Natural killer cell (primary cell): ENCODE data around the gene METRN. TPM values are rescaled to one million over a fixed set of nuclear protein-coding genes. Genes with fewer than 3 reads are reported as not detected.

Source experiments
- ATAC-seq, 3 donors: fragments of 150-1000 bp in 2 of 3; fragments of 200-7000 bp in 1 of 3; cut with Tn5 transposase; 1 replicate in 1 of 3; 2 replicates in 2 of 3; pipeline ENCODE4 v1.10.0; 2021; ENCODE audit warnings: mild to moderate bottlenecking in 2 of 3, moderate library complexity in 2 of 3
- DNase-seq, 2 donors: peaks; one replicate each; pipeline versions ENCODE4 v3.0.0 to v3.0.0-alpha.2; 2013 to 2021; ENCODE audit warnings: mixed read lengths in 1 of 2
- H3K27ac ChIP-seq: one replicate; pipeline ENCODE4 v1.5.1; 2013; ENCODE audit warnings: mild to moderate bottlenecking, low read length
- H3K27me3 ChIP-seq: one replicate; pipeline ENCODE4 v1.6.1; 2013; ENCODE audit warnings: low read length; ENCODE audit not compliant: control insufficient read depth, insufficient read depth
- H3K36me3 ChIP-seq: one replicate; pipeline ENCODE4 v1.6.1; 2013; ENCODE audit warnings: low read length; ENCODE audit not compliant: control insufficient read depth, insufficient read depth
- H3K4me1 ChIP-seq: one replicate; pipeline ENCODE4 v1.6.1; 2013; ENCODE audit warnings: low read length; ENCODE audit not compliant: control insufficient read depth, insufficient read depth
- H3K4me3 ChIP-seq: one replicate; pipeline ENCODE4 v1.5.1; 2013; ENCODE audit warnings: low read length
- H3K9me3 ChIP-seq: one replicate; pipeline ENCODE4 v1.6.1; 2013; ENCODE audit warnings: low read length; ENCODE audit not compliant: control insufficient read depth, insufficient read depth
- H3K27ac Mint-ChIP-seq, 2 donors: one replicate each; pipeline ENCODE4 v1.8.0; 2022; ENCODE audit warnings: mild to moderate bottlenecking in 2 of 2, mixed read lengths in 2 of 2, moderate library complexity in 1 of 2
- H3K27me3 Mint-ChIP-seq, 2 donors: one replicate each; pipeline ENCODE4 v1.8.0; 2022; ENCODE audit warnings: low read depth in 2 of 2, mixed read lengths in 2 of 2
- H3K36me3 Mint-ChIP-seq: one replicate; pipeline ENCODE4 v1.8.0; 2022; ENCODE audit warnings: mixed read lengths
- H3K4me1 Mint-ChIP-seq, 2 donors: one replicate each; pipeline ENCODE4 v1.8.0; 2022; ENCODE audit warnings: mixed read lengths in 2 of 2
- H3K4me3 Mint-ChIP-seq: one replicate; pipeline ENCODE4 v1.8.0; 2022; ENCODE audit warnings: mild to moderate bottlenecking, moderate library complexity, mixed read lengths
- H3K9me3 Mint-ChIP-seq, 2 donors: one replicate each; pipeline ENCODE4 v1.8.0; 2022; ENCODE audit warnings: mixed read lengths in 2 of 2
- CTCF ChIP-seq: fragments of 200-600 bp; IDR thresholded peaks from one replicate; pipeline ENCODE4 v1.8.0; 2022; ENCODE audit warnings: antibody characterized with exemption
- WGBS: methylation state at CpG from one replicate; pipeline ENCODE4 v1.1.7; 2013; ENCODE audit warnings: missing lambda C conversion rate; ENCODE audit not compliant: insufficient coverage; 5-methylcytosine and 5-hydroxymethylcytosine counted together
- intact Hi-C: fragments of 100-400 bp; cut with micrococcal nuclease; formaldehyde crosslinking; loops from one replicate; pipeline ENCODE4 v1.14.2; 2022
- total RNA-seq, 4 donors: library from RNA; stranded (reverse); fragments of 120-200 nt in 1 of 4; gene quantifications; one replicate each; pipeline versions ENCODE4 v1.2.3 to v1.2.4, GENCODE V29; 2013 to 2022

Gene METRN
- total RNA-seq, 3 donors from 2014 or later (not counting 1 experiment from before 2014, with no cell fraction given) = 11.8 to 16.6 (median 14.3) TPM

GRCh38 chr16:709566-710499, 5.1 kb upstream of the METRN start:
- no peak for DNase-seq
- no peaks in the 10 kb centered on the region for H3K36me3 Mint-ChIP-seq
- intact Hi-C loops = loop anchor here (2.0 to 10.0 kb wide), 2 partner anchors 75 to 345 kb away; no protein-coding TSS in a partner anchor
- no peak for ATAC-seq
- Histone ChIP-seq H3K4me3 (no peak overlapping the region), H3K9me3 (no peaks in the 10 kb centered on the region), H3K4me1 (peaks cover 13% of the 10 kb centered on the region), H3K36me3 (no peaks in the 10 kb centered on the region), H3K27me3 (peaks cover 24% of the 10 kb centered on the region), H3K27ac (no peak overlapping the region)
- H3K9me3 Mint-ChIP-seq = no peaks in the 10 kb centered on the region
- H3K4me3 Mint-ChIP-seq = no peak overlapping the region
- H3K4me1 Mint-ChIP-seq = no peaks in the 10 kb centered on the region
- no peak for TF ChIP-seq CTCF
- H3K27ac Mint-ChIP-seq = no peak overlapping the region
- peaks cover 8 to 17% of the 10 kb centered on the region in 2 donors for H3K27me3 Mint-ChIP-seq
- 40% methylated on average over 30 of the region's 30 CpGs for WGBS

GRCh38 chr16:710500-711075, 4.3 kb upstream of the METRN start:
- Histone ChIP-seq H3K4me1 (peaks cover 13% of the 10 kb centered on the region), H3K27ac (no peak overlapping the region), H3K4me3 (no peak overlapping the region), H3K27me3 (peaks cover 23% of the 10 kb centered on the region), H3K36me3 (no peaks in the 10 kb centered on the region), H3K9me3 (no peaks in the 10 kb centered on the region)
- no peak overlapping the region for H3K27ac Mint-ChIP-seq
- no peaks in the 10 kb centered on the region for H3K36me3 Mint-ChIP-seq
- TF ChIP-seq CTCF = no peak
- no peak overlapping the region for H3K4me3 Mint-ChIP-seq
- no peaks in the 10 kb centered on the region for H3K9me3 Mint-ChIP-seq
- no peak for DNase-seq
- peaks cover 8 to 17% of the 10 kb centered on the region in 2 donors for H3K27me3 Mint-ChIP-seq
- no peaks in the 10 kb centered on the region for H3K4me1 Mint-ChIP-seq
- WGBS = 69% methylated on average over 21 of the region's 21 CpGs
- no peak for ATAC-seq
- intact Hi-C loops = loop anchor here (2.0 to 10.0 kb wide), 2 partner anchors 74 to 344 kb away; no protein-coding TSS in a partner anchor

- Mint-ChIP-seq H3K27ac (no peak overlapping the region), H3K27me3 (peaks cover 8 to 17% of the 10 kb centered on the region in 2 donors), H3K9me3 (no peaks in the 10 kb centered on the region), H3K4me3 (no peak overlapping the region), H3K36me3 (no peaks in the 10 kb centered on the region), H3K4me1 (peaks cover 0 to 4% of the 10 kb centered on the region in 2 donors)
- Histone ChIP-seq H3K27ac (no peak overlapping the region), H3K27me3 (peaks cover 26% of the 10 kb centered on the region), H3K36me3 (no peaks in the 10 kb centered on the region), H3K9me3 (no peaks in the 10 kb centered on the region), H3K4me1 (peaks cover 17% of the 10 kb centered on the region), H3K4me3 (no peak overlapping the region)
- WGBS = 75% methylated on average over 12 of the region's 12 CpGs
- no peak for TF ChIP-seq CTCF
- ATAC-seq (no peak), DNase-seq (no peak)
- intact Hi-C loops = loop anchor here (2.0 to 10.0 kb wide), 2 partner anchors 74 to 344 kb away; no protein-coding TSS in a partner anchor
Measured at GRCh38 chr16:711084-711483, 3.8 kb upstream of the METRN start.
